HG03439 (cell line): ENCODE data around the gene TTF2.
A peak's percentile ranks its signal among the peaks of the same experiment; 100 is the strongest.

ENCODE experiments used
- ATAC-seq: cut with Tn5 transposase; IDR thresholded peaks from one replicate; pipeline ENCODE4 v1.9.1; 2021; ENCODE audit warnings: mild to moderate bottlenecking, moderate library complexity; ENCODE audit not compliant: unreplicated experiment

TTF2 gene

DNA sequence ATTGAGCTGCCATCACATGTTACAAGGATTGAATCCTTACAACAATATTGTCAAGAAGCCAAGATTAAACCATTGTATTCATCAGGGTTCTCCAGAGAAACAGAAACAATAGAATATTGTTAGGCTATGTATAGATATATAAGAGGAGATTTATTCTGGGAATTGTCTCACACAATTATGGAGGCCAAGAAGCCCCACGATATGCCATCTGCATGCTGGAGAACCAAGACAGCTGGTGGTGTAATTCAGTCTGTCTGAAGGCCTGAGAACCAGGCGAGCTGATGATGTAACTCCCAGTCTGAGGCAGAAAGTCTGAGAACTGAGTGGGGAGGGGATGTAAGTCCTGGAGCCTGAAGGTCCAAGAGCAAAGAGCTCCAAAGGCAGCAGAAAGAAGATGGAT is 14.5 kb upstream of the TTF2 start:
- ATAC-seq, result no peak

DNA sequence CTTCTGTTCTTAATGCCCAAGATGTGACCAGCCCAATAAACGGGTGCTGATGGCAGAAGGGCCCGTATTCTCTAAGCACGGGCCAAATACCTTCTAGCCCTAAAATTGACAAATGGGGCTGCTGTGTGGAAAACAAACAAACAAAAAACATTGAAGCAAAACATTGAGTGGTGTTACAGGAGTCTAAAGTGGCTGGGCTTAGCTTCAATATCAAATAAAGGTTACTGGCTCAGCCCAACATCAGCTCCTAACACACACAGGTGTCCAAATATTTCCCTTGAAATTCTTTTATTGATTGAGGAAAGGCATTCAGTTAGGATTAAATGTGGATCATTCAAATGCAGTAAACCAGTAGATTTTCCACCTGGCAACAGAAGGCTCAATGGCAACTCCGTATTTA is 13.3 kb upstream of the TTF2 start:
- ATAC-seq, result no peak

DNA sequence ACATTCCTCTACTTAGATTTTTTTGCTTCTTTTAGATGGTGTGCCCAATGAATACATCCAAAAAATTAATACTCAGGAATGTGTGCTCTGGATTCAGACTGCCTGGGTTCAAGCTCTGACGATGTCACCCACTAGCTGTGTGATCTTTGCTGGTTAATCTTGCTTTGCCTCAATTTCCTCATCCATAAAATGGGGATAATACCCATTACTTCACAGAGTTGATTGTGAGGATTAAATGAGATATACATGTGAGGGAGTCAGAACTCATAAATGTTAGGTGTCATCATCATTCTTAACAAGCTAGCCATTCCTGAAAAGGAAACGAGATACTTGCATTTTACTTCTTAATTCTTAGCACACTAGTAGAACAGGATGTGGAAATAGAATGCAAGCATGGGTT is 12.9 kb upstream of the TTF2 start:
- no peak for ATAC-seq

DNA sequence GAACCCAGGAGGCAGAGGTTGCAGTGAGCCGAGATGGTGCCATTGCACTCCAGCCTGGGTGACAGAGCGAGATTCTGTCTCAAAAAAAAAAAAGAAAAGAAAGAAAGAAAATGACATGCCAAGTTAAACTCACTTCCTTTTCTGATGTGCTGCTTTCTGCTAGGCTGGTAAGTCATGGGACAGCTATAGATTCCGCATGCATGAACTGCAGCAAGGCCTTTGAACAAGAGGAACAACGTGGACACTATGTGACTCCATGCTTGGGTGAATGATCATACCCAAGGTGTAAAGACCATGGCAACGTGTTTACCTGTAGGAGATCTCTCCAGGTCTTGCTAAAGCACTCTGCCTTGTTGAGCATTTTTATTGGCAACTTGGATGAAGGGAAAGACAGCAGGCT is 10.3 kb upstream of the TTF2 start:
- no peak for ATAC-seq

DNA sequence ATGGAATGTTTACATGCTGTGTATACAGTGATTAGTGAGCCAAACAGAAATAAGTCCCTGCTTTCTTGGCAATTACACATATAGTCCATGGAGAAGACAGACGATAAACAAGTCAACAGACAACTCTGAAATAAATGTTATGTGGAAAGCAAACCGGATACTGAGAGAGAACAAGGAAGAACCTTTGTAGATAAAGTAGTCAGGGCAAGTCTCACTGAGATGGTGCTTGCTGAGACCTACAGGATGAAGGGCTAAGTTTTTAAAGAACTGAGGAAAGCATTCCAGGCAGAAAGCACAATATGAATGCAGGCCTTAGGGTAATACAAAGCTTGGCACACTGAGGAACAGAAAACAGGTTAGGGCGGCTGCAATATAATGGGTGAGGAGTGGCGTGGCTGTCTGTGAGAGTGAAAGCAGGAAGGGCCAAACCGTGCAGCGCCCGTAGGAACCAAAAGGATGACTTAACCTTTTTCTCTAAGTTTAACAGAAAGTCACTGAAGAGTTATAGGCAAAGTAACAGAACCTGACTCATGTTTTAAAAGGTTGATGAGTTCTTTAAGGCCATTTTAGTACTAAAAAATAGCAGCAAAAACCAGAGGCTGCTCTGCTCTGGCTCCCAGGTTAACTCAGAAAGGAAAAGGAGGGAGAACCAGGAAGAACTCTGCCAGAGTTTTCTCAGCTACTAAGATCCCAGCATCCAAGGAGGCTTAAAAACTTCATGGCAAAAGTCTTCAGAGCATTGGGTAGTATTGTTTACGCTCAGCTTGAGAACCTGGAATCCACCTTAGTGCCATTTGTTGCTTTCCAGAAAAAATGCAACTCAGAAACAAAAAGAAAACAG is 8.7 kb upstream of the TTF2 start:
- peak; percentile 66 for ATAC-seq

DNA sequence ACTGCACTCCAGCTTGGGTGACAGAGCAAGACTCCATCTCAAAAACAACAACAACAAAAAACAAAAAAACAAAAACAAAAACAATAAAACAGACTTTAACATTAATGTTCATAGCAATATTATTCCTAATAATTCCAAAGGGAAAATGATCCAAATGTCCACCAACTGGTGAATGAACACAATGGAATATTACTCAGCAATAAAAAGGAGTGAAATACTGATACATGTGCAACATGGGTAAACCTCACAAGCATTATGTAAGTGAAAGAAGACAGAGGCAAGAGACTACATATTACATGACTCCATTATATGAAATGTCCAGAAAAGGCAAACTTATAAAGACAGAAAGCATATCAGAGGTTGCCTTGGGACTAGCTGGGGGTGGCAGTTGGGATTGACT is 6.1 kb upstream of the TTF2 start:
- ATAC-seq, result no peak

DNA sequence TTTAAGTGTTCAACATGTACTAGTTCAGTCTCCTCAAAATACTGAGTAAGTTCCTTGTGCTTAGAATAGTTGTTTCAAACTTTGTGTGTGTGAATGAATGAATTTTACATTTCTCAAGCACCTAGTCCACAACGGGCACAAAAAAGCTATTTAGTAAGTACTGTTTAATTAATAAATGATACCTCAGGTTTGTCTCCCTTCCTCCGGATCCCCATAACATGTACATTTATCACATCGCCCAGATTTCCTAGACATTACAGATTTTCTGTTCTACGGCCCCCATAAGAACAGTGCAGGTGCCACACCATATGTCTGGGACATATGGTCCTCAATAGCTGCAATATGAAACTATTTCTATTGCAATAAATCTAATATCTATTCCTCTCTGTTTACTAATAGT is 1.3 kb upstream of the TTF2 start:
- no peak for ATAC-seq

DNA sequence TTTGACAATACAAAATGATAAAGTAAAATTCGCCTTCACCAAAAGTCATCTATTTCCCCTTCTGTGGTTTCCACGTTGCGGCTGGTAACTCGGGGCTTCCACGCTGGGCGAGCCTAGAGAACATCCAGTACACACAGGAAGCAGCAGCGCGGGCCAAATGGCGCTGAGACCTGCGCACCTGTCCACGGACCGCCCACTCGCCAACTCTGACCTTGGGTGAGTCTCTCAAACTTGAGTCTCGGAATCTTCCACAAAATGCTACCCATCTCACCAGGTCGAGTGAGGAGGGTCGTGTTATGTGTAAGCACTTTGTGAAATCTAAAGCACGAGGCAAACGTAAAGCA is 820 bp upstream of the TTF2 start:
- peak; percentile 28 for ATAC-seq

DNA sequence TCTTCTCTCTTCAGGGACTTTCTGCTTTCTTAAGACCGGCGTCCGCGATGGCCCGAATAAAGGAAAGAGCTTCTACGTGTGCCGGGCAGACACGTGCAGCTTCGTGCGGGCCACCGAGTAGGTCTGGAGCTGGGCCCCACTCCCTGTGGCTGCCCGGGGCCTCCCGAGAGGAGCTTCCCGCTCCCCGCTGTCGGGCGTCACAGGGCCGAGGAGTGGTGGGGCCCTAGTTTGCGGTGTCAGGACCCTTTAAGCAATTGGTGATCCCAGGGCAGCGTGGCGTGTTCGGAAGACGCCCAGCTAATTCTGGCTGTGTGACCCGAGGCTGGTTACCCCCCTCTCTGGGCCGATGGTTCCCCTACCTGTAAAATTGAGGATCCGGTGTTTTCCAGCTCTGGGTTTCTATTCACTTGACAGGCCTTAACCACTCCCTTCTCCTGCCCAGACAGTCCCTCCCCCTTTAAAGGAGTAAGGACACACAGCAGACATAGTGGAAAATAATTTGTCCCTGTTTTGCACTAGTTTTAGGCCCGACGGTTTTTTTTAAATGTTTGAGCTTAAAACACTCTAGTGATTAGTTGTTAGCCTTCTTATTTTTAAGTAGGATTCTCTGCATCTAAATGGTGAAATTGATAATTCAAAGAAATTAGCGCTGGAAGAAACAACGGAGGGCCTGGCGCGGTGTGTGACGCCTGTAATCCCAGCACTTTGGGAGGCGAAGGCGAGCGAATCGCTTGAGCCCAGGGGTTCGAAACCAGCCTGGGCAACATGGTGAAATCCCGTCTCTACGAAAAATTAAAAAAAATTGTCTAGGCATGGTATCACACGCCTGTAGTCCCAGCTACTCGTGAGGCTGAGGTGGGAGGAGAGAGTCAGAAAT is 553 bp downstream of the TTF2 start:
- peak; percentile 6 for ATAC-seq

DNA sequence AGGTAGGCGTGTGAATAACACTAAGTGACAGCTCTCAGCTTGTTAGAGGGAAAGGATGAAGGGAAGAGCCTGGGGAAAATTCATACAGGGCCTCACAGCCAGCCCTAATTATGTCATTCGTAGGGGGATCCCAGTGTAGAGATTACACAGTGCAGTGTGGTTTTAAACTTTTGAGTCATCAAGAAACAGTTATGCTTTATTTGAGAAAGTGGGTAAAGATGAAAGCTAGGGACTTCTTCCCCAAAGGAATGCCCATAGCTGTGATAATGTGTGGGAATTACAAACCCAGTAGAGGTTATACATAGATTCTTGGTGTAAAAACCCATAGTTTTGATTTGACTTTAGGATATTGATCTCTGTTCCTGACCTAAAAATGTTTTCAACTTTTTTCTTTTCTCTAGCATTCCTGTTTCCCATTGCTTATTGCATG is 1.9 kb downstream of the TTF2 start:
- ATAC-seq, result peak; percentile 29

DNA sequence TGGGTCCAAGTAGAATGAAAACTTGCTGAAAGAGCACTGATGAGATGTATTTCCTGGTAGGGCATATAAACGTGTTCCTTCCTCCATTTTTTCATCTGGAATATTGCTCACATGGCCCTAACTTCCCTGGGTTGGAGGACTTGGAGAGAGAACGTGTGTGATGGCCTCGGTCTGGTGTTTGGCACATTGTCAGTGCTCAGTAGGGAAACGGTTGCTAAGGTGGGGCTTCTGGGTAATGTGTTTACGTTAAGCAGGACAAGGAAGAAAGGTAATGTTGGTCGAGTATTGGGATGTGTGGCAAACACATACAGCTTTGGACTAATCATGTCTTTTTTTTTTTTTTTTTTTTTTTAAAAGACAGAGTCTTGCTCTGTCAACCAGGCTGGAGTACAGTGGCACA is 6.2 kb downstream of the TTF2 start:
- no peak for ATAC-seq

DNA sequence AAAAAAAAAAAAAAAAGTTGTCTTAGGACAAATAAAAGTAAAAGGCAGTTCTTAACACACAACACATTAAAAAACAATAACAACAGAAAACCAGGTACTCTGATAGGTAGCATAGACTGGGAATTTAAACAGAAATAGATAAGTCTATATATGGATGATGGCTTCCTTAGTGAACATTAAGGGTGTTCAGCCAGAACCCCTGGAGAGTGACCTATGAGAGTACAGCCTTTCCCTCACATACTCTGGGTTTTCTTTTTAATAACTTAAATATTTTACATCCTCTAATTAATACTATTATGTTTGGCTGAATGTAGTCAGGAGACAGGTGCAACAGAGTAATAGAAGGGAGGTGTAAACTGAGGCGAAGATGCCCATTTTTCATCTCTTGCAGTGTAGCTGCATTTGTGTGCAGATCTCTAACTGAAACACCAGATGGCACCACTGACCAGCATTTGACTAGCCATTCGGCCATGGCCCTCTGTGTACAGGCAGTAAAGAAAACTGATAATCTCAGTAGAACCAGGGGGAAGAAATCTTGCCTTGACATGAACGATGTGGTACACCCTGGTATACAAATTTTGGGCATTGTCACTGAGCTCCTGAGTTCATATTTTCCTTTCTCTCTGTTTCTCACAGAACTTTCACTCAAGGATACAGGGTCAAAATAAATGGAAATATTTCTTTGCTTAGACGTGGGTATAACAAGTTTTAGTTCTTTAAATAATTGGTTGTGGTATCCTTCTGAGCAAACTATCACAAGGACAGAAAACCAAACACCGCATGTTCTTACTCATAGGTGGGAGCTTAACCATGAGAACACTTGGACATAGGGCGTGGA is 7.6 kb downstream of the TTF2 start:
- ATAC-seq, result peak; percentile 61

DNA sequence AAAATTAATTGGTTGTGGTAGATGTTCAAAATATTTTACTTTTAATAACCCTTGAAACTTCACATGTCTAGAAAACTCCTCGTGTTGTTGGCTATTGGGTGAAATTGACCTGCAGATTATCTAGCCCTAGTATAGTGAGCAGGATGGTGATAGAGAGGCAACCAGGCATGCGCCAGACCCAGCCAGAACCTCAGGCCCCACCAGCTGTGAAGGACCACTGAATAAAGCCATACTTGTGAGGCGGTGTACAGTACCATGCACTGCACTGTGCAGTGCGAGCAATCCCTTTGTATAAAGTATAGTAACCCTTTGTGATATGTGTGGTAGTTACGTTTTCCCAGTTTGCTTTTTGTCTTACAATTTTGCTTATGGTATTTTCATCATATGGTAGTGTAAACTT is 8.5 kb downstream of the TTF2 start:
- ATAC-seq, result no peak

DNA sequence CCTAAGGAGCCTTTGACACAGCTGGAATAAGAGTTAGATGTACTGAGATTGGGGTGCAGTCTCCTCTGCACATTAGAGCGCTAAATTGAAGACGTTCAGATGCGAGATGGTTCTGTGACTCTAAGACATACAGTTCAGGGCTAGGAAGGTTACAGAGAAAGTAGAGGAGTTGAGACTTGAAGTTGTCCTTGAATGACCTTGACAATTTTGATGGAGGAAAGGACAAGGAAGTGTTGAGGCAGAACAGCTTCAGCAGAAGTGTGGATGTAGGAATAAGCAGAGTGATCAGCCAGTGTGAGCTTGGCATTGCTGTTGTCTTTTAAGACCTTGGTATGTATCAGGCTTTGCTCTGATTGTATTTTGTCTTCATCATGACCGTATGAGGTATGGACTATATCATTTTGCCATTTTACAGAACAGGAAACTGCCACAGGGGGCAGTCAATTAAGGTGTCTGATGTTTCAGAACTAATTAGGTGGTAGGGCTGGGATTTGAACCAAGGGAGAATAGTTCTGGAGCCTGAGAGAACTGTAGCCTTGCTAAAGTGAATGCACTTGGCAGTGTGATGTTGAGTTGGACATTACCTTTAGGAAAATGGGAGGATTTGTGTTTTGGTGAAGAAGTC is 9.2 kb downstream of the TTF2 start:
- no peak for ATAC-seq

DNA sequence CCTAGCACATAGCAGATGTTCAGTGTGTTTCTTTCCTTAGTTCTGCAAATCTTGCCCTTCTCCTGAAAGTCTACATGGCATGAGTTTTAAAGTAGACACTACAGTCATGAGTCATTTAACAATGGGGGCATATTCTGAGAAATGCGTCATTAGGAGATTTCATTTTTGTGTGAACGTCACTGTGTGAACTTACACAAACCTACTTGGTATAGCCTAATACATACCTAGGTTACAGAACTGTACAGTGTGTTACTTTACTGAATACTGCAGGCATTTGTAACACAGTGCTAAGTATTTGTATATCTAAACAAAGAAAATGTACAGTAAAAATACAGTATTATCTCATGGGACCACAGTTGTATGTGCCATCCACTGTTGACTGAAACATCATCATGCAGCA is 10.0 kb downstream of the TTF2 start:
- no peak for ATAC-seq

DNA sequence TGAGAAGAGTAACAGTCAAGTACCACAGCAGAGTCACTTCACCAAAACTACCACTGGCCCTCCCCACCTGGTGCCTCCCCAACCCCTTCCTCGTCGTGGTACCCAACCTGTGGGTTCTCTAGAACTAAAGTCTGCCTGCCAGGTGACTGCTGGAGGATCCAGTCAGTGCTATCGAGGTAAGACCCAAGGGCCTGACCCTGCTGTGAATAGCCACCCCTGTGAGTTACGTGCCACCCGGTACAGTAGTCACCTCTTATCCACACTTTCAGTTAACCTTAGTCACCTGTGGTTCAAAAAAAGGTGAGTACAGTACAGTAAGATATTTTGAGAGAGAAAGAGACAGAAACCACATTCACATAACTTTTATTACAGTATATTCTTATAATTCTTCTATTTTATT is 16.5 kb downstream of the TTF2 start:
- ATAC-seq, result no peak

DNA sequence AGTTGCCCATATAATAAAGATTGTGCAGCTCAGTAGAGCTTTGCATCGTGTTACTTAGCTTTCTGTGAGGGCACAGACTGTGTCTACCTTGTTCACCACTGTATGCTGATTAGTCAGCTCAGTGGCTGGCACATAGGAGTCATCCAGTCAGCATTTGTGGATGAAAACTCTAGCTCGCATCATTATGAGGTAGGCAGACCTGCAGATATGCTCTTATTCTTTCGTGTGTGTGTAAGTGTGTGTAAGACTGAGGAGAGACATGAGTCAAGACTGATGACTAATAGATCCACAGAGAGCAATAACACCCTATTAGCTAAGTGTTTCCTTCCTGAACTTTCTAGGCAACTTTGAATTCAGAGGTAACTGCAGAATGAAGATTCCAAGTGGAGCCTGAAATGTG is 17.1 kb downstream of the TTF2 start:
- no peak for ATAC-seq

DNA sequence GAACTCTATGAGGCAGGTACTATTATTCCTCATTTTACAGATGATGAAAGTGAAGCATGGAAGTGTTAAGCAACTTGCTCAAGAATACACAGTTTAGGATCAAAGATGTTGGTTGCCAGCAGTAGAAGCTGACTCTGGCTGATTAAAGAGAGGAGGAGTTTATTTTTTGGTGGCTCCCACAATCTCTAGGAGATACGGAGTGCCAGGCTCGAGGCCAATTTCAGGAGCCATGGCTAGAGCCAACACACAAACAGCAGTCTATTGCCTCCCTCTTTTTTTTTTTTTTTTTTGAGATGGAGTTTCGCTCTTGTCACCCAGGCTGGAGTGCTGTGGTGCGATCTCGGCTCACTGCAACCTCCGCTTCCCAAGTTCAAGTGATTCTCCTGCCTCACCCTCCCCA is 19.6 kb downstream of the TTF2 start:
- no peak for ATAC-seq

DNA sequence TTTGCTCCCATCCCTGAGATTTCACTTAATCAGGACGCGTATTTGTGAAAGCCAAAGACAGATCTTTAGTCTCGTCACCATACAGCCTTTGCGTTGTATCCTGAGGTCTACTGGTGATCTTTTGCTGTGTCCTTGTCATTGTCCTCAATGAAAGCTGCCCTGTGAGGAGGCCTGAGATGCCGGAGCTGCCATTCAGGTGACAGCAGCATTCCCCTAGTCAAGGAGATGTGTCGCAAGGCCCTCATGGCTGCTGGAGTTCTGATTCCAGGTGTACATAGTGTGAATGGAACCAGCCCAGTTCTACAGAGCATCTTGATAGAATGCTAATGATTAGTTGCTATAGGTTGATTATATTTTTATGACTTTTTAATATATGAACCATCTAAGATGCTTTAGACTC is 24.1 kb downstream of the TTF2 start:
- no peak for ATAC-seq

DNA sequence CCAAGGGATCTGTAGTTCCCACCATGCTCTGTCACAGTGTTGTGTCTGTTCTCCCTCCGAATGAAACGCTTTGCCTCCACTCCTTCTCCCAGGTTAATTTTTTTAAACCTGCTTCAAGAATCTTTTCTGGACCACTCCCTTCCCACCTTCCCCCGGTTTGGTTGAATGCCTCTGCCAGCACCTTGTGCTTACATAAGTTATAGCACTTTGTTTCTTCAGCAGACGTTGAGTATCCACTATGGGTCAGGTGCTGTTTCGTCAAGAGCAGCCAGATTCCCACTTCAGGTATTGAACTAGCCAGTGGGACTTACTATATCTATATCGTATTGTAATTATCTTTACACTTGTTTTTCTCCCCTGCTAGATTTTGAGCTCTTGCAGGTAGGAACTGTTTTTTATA is 27.6 kb downstream of the TTF2 start:
- no peak for ATAC-seq

DNA sequence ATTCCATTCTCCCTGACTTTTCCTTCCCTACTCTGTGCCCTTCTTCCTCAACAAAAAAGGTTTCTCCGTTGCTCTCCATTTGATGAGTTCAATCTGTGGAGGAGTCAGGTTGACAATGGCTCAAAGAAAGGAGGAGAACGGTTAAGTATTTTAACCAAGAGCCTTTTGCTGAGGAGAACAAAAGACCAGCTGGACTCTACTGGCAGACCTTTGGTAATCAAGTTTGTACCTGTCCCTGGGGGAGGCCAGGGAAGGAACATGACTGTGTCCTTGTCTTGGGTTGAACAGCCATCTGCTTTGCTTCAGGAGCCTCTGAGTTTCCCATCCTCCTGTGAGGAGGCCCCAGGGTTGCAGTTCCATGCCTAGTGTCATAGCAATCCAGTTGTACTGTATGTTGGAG is 29.9 kb downstream of the TTF2 start:
- no peak for ATAC-seq
